HUES64 (cell line): Measurements from ENCODE around the gene WTIP.
"Not testable (repeated sequence)": the region's sequence is repeated elsewhere in the genome, so short reads cannot be mapped to it uniquely, and the experiment has no call there.

Experiments
- H3K27ac ChIP-seq: 2 replicates; pipeline ENCODE4 v1.7.0; 2013; ENCODE audit warnings: low read depth, low read length, inconsistent platforms
- H3K27me3 ChIP-seq: 2 replicates; pipeline ENCODE4 v1.6.1; 2013; ENCODE audit warnings: mild to moderate bottlenecking, low read length; ENCODE audit not compliant: insufficient read depth
- H3K36me3 ChIP-seq: 2 replicates; pipeline ENCODE4 v1.6.1; 2013; ENCODE audit warnings: mild to moderate bottlenecking, low read length; ENCODE audit not compliant: insufficient read depth
- H3K4me1 ChIP-seq: 2 replicates; pipeline ENCODE4 v1.6.1; 2013; ENCODE audit warnings: mild to moderate bottlenecking, low read length, moderate library complexity; ENCODE audit not compliant: insufficient read depth
- H3K4me3 ChIP-seq: 2 replicates; pipeline ENCODE4 v1.5.1; 2013; ENCODE audit warnings: mild to moderate bottlenecking, low read length, moderate library complexity
- H3K9ac ChIP-seq: 2 replicates; pipeline ENCODE4 v1.6.1; 2013; ENCODE audit warnings: mild to moderate bottlenecking, low read depth, low read length
- H3K9me3 ChIP-seq: 2 replicates; pipeline ENCODE4 v1.6.1; 2013; ENCODE audit warnings: low read depth, low read length; ENCODE audit not compliant: insufficient read depth
- WGBS: fragments of 150-250, 120-280 bp; methylation state at CpG from one replicate; pipeline ENCODE4 v1.1.7; 2013; ENCODE audit warnings: missing lambda C conversion rate; 5-methylcytosine and 5-hydroxymethylcytosine counted together

WTIP gene

GRCh38 chr19:34461375-34462100, 20.0 kb upstream of the WTIP start:
- Histone ChIP-seq H3K36me3 (peaks cover 95% of the 10 kb centered on the region), H3K9me3 (no peaks in the 10 kb centered on the region), H3K27ac (no peak overlapping the region), H3K4me1 (no peaks in the 10 kb centered on the region), H3K27me3 (no peaks in the 10 kb centered on the region), H3K4me3 (no peak overlapping the region), H3K9ac (no peak overlapping the region)
- WGBS = 96% methylated on average over 5 of the region's 5 CpGs

- not testable (repeated sequence) for H3K27me3 ChIP-seq, H3K4me1 ChIP-seq, H3K9me3 ChIP-seq, H3K9ac ChIP-seq, H3K27ac ChIP-seq, H3K4me3 ChIP-seq
- peaks cover 100% of the 10 kb centered on the region for H3K36me3 ChIP-seq
- WGBS = 98% methylated on average over 4 of the region's 4 CpGs
Measured at GRCh38 chr19:34464785-34465184, 16.8 kb upstream of the WTIP start.

DNA sequence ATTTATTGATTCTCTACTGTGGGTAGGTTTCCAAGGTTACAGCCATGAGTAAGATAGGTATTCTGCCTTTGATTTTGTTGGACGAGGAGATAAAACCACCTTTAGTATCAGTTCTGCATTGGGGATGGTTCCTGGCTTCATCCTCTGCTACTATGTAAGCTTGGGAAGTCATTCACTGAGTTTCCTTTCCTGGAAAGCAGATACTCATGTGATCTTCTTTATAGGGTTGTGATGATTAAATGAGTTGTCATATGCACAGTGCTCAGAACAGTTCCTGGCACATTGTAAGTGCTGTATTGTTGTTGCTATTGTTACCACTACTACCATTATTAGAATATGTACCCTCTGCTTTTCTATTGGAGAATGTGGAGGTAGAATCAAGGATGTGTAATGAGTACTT, 13.1 kb upstream of the WTIP start:
- H3K9ac ChIP-seq = no peak overlapping the region
- no peaks in the 10 kb centered on the region for H3K27me3 ChIP-seq
- H3K4me3 ChIP-seq = no peak overlapping the region
- no peak overlapping the region for H3K27ac ChIP-seq
- no peaks in the 10 kb centered on the region for H3K4me1 ChIP-seq
- H3K36me3 ChIP-seq = peaks cover 98% of the 10 kb centered on the region
- H3K9me3 ChIP-seq = no peaks in the 10 kb centered on the region
- 71% methylated on average over 1 of the region's 1 CpG for WGBS

DNA sequence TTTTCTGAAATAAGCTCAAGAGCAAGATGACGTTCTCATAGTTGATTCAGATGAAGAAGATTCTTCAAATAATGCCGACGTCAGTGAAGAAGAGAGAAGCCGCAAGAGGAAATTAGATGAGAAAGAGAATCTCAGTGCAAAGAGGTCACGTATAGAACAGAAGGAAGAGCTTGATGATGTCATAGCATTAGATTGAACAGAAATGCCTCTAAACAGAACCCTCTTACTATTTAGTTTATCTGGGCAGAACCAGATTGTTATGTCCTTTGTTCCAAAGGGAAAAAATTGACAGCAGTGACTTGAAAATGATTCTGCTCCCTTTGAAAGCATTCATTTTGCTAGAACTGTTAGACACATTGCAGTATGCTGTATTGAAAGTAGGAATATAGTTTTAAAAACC, 12.5 kb upstream of the WTIP start:
- not testable (repeated sequence) for H3K27me3 ChIP-seq, H3K27ac ChIP-seq, H3K9me3 ChIP-seq, H3K9ac ChIP-seq, H3K4me1 ChIP-seq, H3K4me3 ChIP-seq
- H3K36me3 ChIP-seq = peaks cover 98% of the 10 kb centered on the region
- 94% methylated on average over 5 of the region's 5 CpGs for WGBS

DNA sequence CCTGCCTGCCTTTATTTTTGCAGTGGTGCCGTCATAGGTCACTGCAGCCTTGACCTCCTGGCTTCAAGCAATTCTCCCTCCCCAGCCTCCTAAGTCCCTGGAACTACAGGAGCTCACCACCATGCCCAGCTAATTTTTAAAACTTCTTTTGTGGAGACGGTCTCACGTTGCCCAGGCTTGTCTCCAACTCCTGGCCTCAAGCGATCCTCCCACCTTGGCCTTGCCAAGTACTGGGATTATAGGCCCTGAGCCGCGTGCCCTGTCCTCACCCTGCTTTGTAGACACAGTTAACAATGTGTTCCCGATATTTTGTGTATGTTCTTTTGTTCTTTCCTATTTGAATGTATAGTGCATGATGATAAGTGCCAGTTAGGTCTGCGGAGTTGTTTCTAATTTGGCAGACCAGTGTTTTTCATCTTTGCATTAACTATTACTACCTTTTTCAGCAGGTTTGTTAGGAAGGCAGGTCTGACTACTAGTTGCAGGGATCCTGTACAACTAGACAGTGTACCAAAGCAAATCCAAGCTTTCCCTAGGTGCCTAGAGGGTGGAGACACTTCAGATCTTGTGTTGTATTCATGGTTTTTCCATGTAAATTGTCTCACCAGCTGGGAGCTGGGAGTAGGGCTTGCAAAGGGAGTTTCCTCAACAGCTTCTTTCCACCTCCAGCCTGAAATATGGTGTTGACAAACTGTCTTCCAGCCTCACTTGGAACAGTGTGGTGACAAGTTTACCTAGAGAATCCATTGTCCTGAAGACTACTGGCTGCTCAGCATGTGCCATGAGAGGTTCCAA, 9.5 kb upstream of the WTIP start:
- no peaks in the 10 kb centered on the region for H3K4me1 ChIP-seq

DNA sequence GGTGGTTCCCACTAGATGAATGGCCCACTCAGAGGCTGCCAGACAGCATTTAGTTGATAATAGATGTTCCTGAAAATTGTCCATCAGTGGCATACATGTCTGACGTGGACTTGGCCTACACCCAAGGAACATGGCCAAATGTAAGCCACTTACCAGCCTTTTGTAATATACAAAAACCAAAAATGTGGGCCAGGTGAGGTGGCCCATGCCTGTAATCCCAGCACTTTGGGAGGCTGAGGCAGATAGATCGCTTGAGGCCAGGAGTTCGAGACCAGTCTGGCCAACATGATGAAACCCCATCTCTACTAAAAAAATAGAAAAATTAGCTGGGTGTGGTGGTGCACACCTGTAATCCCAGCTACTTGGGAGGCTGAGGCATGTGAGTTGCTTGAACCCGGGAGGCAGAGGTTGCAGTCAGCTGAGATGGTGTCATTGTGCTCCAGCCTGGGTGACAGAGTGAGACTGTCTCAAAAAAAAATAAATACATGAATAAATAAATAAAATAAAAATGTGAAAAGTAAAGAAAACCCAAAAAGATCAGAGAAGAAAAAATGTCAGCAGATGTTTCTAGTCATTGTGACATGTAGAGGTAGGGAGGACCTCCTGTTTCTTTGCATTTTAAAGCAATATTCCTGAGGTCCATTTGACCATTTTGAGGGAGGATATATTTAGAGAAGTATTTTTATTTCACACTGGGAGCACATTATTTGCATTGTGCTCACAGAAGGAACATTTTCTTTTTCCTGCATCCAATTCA, 7.1 kb upstream of the WTIP start:
- Histone ChIP-seq H3K9me3 (no peaks in the 10 kb centered on the region), H3K4me3 (no peak overlapping the region), H3K27me3 (no peaks in the 10 kb centered on the region), H3K9ac (no peak overlapping the region), H3K4me1 (no peaks in the 10 kb centered on the region), H3K27ac (no peak overlapping the region), H3K36me3 (peaks cover 47% of the 10 kb centered on the region)
- 97% methylated on average over 4 of the region's 4 CpGs for WGBS

More for the DNA sequence above, 9.5 kb upstream of the WTIP start:
- Histone ChIP-seq H3K4me3 (no peak overlapping the region), H3K36me3 (peaks cover 70% of the 10 kb centered on the region), H3K9ac (no peak overlapping the region), H3K9me3 (no peaks in the 10 kb centered on the region), H3K27ac (no peak overlapping the region), H3K27me3 (no peaks in the 10 kb centered on the region)
- WGBS = 96% methylated on average over 8 of the region's 8 CpGs

GRCh38 chr19:34475026-34475974, 6.3 kb upstream of the WTIP start:
- Histone ChIP-seq H3K27ac (no peak overlapping the region), H3K9me3 (no peaks in the 10 kb centered on the region)
- 93% methylated on average over 9 of the region's 9 CpGs for WGBS

DNA sequence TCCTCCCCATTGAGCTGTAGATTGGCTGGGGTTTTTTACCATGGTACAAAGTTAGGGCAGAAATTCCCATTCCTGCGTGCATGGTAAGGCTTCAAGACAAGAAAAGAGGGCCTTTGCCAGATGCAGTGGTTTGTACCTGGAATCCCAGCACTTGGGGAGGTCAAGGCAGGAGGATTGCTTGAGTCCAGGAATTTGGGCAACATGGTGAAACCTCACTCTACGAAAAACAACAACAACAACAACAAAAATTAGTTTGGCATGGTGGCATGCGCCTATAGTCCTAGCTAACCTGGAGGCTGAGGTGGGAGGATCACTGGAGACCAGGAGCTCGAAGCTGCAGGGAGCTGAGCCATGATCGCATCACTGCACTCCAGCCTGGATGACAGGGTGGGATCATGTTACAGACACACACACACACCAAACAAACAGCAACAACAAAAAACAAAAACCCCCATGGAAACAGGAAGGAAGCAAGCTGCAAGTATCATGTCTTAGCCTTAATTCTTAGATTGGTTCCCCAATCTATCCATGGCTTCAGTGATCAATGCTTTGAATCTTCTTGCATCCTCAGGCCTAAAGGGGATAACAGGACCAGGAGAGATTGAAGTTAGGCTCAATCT, 5.5 kb upstream of the WTIP start:
- Histone ChIP-seq H3K36me3 (peaks cover 32% of the 10 kb centered on the region), H3K27ac (no peak overlapping the region), H3K27me3 (peaks cover 12% of the 10 kb centered on the region), H3K9ac (no peak overlapping the region), H3K9me3 (no peaks in the 10 kb centered on the region), H3K4me3 (no peak overlapping the region), H3K4me1 (peaks cover 10% of the 10 kb centered on the region; the same call in 1 of the 2 replicates)
- 81% methylated on average over 5 of the region's 5 CpGs for WGBS

More at GRCh38 chr19:34475026-34475974, 6.3 kb upstream of the WTIP start:
- peaks cover 3% of the 10 kb centered on the region; the same call in 1 of the 2 replicates for H3K4me1 ChIP-seq
- no peak overlapping the region for H3K9ac ChIP-seq
- no peak overlapping the region for H3K4me3 ChIP-seq
- peaks cover 6% of the 10 kb centered on the region for H3K27me3 ChIP-seq
- H3K36me3 ChIP-seq = peaks cover 38% of the 10 kb centered on the region

GRCh38 chr19:34478496-34478895, 3.1 kb upstream of the WTIP start:
- not testable (repeated sequence) for H3K36me3 ChIP-seq

DNA sequence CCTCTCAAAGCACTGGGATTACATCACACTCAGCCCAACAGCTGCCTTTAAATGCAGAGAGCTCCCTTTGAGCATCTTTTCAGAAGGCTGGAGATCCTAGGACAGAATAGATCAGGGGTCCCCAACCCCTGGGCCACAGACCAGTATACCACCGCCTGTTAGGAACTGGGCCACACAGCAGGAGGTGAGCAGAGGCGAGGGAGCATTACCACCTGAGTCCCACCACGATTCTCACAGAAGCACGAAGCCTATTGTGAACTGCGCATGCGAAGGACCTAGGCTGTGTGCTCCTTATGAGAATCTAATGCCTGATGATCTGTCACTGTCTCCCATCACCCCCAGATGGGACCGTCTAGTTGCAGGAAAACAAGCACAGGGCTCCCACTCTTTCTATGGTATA, 2.2 kb upstream of the WTIP start:
- no peak overlapping the region for H3K9ac ChIP-seq
- H3K4me1 ChIP-seq = peaks cover 10% of the 10 kb centered on the region; the same call in 1 of the 2 replicates
- 81% methylated on average over 6 of the region's 7 CpGs for WGBS
- H3K36me3 ChIP-seq = no peaks in the 10 kb centered on the region
- peaks cover 26% of the 10 kb centered on the region for H3K27me3 ChIP-seq
- no peaks in the 10 kb centered on the region for H3K9me3 ChIP-seq
- H3K27ac ChIP-seq = no peak overlapping the region
- no peak overlapping the region for H3K4me3 ChIP-seq

More at GRCh38 chr19:34478496-34478895, 3.1 kb upstream of the WTIP start:
- H3K9ac ChIP-seq, H3K9me3 ChIP-seq, H3K27ac ChIP-seq, H3K4me3 ChIP-seq: not testable (repeated sequence)
- 96% methylated on average over 4 of the region's 4 CpGs for WGBS
- Histone ChIP-seq H3K4me1 (peaks cover 10% of the 10 kb centered on the region; the same call in 1 of the 2 replicates), H3K27me3 (peaks cover 24% of the 10 kb centered on the region)
